Astrocyte of the spinal cord (primary cell): ENCODE measurements around the gene TNFRSF9.

Experiments
- DNase-seq: peaks from one replicate; pipeline ENCODE4 v3.0.0; 2011; ENCODE audit warnings: low read depth, low spot score
- H3K4me3 ChIP-seq: 2 replicates; pipeline ENCODE4 v1.5.1; 2011; ENCODE audit warnings: low read depth, mild to moderate bottlenecking, low read length, moderate library complexity
- in situ Hi-C: cut with HindIII; loops from 2 replicates; pipeline ENCODE4 v1.10.0; 2017; ENCODE audit warnings: low sequenced_read_pairs
- TF ChIP-seq, protein P1 (sequence below): IDR thresholded peaks from 2 replicates; pipeline ENCODE4 v1.5.1; 2012; ENCODE audit warnings: low read depth, mild to moderate bottlenecking, low read length, inconsistent platforms

The TNFRSF9 gene

DNA sequence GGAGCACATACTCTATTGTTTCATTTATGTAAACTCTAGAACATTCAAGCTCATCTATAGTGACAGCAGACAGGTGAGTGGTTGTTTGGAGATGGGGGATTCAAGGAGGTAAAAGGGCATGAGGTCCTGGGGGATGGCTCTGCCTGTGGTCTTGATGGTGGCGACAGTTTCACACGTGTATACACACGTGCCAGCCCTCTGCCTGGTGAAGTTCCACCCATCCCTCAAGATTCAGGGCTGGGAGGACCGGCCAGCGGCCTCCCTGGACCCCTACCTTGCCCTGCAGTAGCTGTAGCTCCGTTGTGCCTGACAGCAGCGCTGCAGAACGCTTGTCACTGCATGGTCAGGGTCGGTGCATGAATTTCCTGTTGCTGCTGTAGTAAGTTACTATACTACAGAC, 48.8 kb downstream of the TNFRSF9 start:
- TF ChIP-seq, protein P1, sequence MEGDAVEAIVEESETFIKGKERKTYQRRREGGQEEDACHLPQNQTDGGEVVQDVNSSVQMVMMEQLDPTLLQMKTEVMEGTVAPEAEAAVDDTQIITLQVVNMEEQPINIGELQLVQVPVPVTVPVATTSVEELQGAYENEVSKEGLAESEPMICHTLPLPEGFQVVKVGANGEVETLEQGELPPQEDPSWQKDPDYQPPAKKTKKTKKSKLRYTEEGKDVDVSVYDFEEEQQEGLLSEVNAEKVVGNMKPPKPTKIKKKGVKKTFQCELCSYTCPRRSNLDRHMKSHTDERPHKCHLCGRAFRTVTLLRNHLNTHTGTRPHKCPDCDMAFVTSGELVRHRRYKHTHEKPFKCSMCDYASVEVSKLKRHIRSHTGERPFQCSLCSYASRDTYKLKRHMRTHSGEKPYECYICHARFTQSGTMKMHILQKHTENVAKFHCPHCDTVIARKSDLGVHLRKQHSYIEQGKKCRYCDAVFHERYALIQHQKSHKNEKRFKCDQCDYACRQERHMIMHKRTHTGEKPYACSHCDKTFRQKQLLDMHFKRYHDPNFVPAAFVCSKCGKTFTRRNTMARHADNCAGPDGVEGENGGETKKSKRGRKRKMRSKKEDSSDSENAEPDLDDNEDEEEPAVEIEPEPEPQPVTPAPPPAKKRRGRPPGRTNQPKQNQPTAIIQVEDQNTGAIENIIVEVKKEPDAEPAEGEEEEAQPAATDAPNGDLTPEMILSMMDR, result no peak
- in situ Hi-C loops, result no loop called here
- DNase-seq, result no peak
- H3K4me3 ChIP-seq, result no peak overlapping the region

DNA sequence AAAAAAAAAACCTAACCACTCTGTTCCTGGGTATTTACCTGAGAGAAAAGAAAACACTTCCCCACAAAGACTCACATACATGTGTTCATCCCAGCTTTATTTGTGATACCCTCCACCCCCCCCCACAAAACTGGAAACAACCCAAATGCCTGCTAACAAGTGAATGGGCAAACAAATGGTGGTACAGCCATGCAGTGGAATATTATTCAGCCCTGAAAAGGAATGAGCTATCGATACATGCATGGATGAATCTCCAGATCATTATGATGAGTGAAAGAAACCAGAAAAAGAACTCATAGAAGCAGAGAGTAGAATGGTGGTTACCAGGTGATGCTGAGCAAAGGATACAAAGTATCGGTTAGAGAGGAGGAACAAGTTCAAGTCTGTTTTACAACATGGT, 49.8 kb downstream of the TNFRSF9 start:
- in situ Hi-C loops, result no loop called here
- TF ChIP-seq, protein P1, result no peak
- no peak overlapping the region for H3K4me3 ChIP-seq
- no peak for DNase-seq

DNA sequence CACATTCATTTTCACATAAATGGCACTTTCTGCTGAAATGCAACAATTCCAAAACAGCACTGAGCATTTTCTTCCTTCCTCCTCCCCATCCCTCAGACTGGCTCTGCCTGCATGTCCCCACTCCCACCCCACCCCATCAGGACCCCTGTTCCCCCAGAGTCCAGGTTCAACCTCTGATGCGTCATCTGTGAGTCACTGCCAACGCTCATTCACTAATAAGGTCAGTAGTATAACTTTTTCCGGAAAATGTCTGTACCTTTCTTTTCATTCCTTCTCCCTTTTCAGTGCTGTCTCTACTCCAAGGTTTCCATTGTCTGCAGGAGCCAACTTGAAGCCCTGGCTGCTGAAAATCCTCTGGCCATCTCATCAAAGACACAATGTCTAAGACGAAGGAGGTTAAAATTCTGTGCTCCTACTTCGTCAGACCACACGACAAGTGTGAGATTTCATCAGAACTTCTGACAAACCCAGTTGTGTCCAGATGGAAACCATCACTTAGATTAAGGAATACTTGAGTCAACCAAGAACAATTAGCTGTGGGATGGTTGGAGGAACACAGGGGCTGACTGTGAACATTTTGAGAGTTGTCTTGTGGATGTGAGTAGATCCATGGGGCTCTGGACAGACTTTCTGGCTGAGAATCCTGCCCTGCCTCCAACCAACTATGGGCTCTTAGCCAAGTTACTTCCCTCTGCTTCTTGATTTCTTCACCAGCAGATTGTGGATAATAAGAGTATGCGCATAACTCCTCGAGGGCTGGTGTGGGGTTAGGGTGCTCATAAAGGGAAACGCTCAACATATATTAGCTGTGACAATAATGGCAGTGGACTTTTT, 52.2 kb downstream of the TNFRSF9 start:
- in situ Hi-C loops, result no loop called here
- H3K4me3 ChIP-seq, result no peak overlapping the region
- TF ChIP-seq, protein P1, result no peak
- peak; percentile 26 for DNase-seq

DNA sequence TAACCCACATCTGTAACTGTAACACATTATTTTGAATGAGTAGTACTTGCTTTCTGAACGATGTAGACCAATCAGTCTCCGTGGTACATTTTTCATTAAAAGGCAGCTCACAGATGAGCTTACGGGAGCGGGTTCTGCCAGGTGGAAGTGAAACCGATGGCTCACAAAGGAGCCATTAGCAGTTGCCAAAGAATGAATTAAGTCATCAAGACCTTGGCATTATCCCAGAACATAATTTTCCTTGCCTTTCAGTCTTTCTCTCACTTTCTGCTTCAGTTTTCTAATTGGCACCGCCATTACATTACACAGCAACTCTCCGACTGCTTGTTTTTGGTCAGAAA, 54.3 kb downstream of the TNFRSF9 start:
- TF ChIP-seq, protein P1, result no peak
- H3K4me3 ChIP-seq, result no peak overlapping the region
- DNase-seq, result peak; percentile 22
- in situ Hi-C loops, result no loop called here

DNA sequence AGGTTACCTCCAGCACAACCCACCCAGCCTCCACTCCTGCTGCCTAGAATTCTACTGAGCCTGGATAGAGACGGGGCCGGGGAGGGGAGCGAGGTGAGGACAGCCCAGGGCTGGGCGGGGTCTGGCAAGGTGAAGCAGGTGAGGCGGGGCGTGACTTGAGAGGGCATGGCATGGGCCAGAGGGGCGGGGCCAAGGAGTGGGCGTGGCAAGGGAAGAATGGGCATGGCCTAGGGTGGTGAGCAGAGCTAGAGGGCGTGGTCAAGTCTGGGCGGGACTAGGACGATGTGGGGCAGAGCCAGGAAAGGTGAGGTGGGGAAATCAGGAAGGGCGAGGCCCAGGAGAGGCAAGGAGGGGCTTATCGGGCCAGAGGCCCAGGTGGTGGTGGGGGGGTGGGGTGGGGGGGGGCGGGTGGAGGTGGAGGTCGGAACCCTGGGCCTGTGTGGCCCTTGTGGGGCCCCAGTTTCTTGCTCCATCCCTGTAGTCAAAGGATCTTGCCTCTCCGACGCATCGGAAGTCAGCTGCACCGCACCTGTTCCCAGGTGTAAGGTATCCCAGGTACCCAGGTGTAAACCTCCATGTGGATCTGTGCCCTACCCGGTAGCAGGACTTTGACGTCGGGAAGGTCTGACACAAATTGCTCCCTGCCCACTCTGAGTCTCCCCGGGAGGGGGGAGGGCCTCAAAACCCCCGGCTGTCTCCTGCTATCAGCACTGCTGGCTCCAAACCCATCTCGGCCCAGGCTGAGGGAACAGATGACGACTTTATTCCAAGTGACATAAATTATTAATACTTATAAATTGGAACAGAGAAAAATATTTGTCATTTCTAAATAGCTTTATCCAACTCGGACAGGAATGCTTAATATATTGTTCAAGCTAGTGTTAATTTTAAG, 54.9 kb downstream of the TNFRSF9 start:
- DNase-seq, result no peak
- in situ Hi-C loops, result no loop called here
- no peak overlapping the region for H3K4me3 ChIP-seq
- TF ChIP-seq, protein P1, result no peak

DNA sequence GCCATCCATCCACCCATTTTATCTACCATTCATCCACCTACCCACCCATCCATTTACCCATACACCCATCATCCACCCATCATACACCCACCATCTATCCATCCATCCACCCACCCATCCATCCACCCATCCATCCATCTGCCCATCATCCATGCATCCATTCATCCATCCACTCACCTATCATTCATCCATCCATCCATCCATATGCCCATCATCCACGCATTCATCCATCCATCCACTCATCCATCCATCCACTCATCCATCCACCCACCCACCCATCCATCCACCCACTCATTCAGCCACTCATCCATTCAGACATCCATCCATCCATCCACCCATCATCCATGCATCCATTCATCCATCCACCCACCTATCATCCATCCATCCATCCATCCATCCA, 55.9 kb downstream of the TNFRSF9 start:
- DNase-seq, result no peak
- no peak overlapping the region for H3K4me3 ChIP-seq
- in situ Hi-C loops, result no loop called here
- TF ChIP-seq, protein P1, result no peak
